ENCODE results near the gene COMMD2.

GRCh38 chr3:149705416-149705815, 46.9 kb downstream of the COMMD2 start:
- TF ChIP-seq, protein P1, sequence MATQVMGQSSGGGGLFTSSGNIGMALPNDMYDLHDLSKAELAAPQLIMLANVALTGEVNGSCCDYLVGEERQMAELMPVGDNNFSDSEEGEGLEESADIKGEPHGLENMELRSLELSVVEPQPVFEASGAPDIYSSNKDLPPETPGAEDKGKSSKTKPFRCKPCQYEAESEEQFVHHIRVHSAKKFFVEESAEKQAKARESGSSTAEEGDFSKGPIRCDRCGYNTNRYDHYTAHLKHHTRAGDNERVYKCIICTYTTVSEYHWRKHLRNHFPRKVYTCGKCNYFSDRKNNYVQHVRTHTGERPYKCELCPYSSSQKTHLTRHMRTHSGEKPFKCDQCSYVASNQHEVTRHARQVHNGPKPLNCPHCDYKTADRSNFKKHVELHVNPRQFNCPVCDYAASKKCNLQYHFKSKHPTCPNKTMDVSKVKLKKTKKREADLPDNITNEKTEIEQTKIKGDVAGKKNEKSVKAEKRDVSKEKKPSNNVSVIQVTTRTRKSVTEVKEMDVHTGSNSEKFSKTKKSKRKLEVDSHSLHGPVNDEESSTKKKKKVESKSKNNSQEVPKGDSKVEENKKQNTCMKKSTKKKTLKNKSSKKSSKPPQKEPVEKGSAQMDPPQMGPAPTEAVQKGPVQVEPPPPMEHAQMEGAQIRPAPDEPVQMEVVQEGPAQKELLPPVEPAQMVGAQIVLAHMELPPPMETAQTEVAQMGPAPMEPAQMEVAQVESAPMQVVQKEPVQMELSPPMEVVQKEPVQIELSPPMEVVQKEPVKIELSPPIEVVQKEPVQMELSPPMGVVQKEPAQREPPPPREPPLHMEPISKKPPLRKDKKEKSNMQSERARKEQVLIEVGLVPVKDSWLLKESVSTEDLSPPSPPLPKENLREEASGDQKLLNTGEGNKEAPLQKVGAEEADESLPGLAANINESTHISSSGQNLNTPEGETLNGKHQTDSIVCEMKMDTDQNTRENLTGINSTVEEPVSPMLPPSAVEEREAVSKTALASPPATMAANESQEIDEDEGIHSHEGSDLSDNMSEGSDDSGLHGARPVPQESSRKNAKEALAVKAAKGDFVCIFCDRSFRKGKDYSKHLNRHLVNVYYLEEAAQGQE (IDR thresholded peaks at IDR 0.05; ENCODE audit: insufficient read depth in 1 of 2, low read depth in 2 of 2, low read length in 2 of 2), result no peak
- no peak for TF ChIP-seq POLR2AphosphoS5 (IDR thresholded peaks at IDR 0.05; ENCODE audit: low read depth, low read length)

All from PFSK-1 (cell line).